AG10803 (cell line): ENCODE measurements around the gene GLI1.

Source experiments
- DNase-seq: peaks from one replicate; pipeline ENCODE4 v3.0.0; 2010; ENCODE audit warnings: low read depth
- H3K4me3 ChIP-seq: 2 replicates; pipeline ENCODE4 v1.5.1; 2011; ENCODE audit warnings: mild to moderate bottlenecking, low read length, control low read depth
- TF ChIP-seq, protein P1 (sequence below): conservative IDR thresholded peaks from 2 replicates; pipeline ENCODE4 v1.5.1; 2011; ENCODE audit warnings: mild to moderate bottlenecking, low read length, control low read depth, inconsistent platforms

GLI1 gene

DNA sequence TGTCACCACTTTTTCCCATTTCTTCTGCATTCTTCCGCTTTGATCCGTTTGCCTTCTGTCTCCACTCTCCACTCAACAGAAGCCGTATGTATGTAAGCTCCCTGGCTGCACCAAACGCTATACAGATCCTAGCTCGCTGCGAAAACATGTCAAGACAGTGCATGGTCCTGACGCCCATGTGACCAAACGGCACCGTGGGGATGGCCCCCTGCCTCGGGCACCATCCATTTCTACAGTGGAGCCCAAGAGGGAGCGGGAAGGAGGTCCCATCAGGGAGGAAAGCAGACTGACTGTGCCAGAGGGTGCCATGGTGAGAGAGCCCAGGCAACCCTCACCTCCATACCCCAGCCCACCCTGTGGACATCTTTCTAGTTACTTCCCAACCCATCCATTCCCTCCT lies 8.3 kb downstream of the GLI1 start:
- no peak for DNase-seq
- TF ChIP-seq, protein P1, sequence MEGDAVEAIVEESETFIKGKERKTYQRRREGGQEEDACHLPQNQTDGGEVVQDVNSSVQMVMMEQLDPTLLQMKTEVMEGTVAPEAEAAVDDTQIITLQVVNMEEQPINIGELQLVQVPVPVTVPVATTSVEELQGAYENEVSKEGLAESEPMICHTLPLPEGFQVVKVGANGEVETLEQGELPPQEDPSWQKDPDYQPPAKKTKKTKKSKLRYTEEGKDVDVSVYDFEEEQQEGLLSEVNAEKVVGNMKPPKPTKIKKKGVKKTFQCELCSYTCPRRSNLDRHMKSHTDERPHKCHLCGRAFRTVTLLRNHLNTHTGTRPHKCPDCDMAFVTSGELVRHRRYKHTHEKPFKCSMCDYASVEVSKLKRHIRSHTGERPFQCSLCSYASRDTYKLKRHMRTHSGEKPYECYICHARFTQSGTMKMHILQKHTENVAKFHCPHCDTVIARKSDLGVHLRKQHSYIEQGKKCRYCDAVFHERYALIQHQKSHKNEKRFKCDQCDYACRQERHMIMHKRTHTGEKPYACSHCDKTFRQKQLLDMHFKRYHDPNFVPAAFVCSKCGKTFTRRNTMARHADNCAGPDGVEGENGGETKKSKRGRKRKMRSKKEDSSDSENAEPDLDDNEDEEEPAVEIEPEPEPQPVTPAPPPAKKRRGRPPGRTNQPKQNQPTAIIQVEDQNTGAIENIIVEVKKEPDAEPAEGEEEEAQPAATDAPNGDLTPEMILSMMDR, result no peak
- H3K4me3 ChIP-seq, result no peak overlapping the region

DNA sequence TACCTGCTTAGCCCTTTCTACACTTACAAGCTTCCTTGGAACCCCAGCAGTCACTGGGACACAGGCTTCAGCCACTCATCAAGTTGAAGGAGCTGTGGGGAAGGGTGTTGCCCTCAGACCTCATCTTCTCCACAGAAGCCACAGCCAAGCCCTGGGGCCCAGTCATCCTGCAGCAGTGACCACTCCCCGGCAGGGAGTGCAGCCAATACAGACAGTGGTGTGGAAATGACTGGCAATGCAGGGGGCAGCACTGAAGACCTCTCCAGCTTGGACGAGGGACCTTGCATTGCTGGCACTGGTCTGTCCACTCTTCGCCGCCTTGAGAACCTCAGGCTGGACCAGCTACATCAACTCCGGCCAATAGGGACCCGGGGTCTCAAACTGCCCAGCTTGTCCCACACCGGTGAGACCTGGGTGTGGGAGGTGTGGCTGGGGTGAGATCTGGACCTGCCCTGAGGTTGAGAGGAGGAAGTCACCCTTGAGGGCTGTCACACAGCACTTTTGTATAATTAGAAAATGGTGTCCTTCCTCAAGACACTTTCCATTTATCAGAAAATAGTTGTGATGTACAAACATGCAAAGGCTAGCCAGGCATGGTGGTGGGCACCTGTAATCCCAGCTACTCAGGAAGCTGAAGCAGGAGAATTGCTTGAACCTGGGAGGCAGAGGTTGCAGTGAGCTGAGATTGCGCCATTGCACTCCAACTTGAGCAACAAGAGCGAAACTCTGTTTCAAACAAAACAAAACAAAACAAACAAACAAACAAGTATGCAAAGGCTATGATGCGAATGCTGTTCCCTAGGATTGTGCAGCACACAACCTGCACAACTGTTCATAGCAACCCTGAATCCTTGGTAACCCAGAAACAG lies 9.9 kb downstream of the GLI1 start:
- TF ChIP-seq, protein P1, result no peak
- H3K4me3 ChIP-seq, result no peak overlapping the region
- DNase-seq, result no peak

DNA sequence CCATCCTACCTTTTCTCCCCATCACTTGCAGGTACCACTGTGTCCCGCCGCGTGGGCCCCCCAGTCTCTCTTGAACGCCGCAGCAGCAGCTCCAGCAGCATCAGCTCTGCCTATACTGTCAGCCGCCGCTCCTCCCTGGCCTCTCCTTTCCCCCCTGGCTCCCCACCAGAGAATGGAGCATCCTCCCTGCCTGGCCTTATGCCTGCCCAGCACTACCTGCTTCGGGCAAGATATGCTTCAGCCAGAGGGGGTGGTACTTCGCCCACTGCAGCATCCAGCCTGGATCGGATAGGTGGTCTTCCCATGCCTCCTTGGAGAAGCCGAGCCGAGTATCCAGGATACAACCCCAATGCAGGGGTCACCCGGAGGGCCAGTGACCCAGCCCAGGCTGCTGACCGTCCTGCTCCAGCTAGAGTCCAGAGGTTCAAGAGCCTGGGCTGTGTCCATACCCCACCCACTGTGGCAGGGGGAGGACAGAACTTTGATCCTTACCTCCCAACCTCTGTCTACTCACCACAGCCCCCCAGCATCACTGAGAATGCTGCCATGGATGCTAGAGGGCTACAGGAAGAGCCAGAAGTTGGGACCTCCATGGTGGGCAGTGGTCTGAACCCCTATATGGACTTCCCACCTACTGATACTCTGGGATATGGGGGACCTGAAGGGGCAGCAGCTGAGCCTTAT lies 10.8 kb downstream of the GLI1 start:
- DNase-seq, result no peak
- no peak overlapping the region for H3K4me3 ChIP-seq
- TF ChIP-seq, protein P1, result no peak

DNA sequence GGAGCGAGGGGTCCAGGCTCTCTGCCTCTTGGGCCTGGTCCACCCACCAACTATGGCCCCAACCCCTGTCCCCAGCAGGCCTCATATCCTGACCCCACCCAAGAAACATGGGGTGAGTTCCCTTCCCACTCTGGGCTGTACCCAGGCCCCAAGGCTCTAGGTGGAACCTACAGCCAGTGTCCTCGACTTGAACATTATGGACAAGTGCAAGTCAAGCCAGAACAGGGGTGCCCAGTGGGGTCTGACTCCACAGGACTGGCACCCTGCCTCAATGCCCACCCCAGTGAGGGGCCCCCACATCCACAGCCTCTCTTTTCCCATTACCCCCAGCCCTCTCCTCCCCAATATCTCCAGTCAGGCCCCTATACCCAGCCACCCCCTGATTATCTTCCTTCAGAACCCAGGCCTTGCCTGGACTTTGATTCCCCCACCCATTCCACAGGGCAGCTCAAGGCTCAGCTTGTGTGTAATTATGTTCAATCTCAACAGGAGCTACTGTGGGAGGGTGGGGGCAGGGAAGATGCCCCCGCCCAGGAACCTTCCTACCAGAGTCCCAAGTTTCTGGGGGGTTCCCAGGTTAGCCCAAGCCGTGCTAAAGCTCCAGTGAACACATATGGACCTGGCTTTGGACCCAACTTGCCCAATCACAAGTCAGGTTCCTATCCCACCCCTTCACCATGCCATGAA lies 11.5 kb downstream of the GLI1 start:
- TF ChIP-seq, protein P1, result no peak
- no peak for DNase-seq
- no peak overlapping the region for H3K4me3 ChIP-seq

DNA sequence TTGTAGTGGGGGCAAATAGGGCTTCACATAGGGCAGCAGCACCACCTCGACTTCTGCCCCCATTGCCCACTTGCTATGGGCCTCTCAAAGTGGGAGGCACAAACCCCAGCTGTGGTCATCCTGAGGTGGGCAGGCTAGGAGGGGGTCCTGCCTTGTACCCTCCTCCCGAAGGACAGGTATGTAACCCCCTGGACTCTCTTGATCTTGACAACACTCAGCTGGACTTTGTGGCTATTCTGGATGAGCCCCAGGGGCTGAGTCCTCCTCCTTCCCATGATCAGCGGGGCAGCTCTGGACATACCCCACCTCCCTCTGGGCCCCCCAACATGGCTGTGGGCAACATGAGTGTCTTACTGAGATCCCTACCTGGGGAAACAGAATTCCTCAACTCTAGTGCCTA lies 12.1 kb downstream of the GLI1 start:
- DNase-seq, result no peak
- H3K4me3 ChIP-seq, result no peak overlapping the region
- TF ChIP-seq, protein P1, result no peak

DNA sequence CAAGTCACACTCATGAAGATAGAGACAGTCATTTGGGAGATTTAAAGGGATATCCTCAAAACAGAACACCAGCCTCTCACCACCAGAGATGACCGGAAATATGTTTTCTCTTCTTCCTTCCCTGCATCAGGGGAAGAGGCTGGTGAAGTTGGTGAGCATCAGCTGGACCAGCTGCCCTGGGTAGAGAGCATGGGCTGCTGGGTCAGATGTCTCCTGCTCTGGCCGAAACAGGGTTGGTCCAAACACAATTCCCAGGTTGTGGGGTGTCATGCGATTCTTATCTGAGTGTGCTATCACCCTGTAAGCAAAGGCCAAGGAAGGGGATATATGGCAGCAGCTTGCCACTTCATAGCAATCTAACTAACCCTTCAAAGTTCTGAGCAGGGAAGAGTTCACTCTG lies 12.8 kb downstream of the GLI1 start:
- DNase-seq, result no peak
- TF ChIP-seq, protein P1, result no peak
- H3K4me3 ChIP-seq, result no peak overlapping the region

DNA sequence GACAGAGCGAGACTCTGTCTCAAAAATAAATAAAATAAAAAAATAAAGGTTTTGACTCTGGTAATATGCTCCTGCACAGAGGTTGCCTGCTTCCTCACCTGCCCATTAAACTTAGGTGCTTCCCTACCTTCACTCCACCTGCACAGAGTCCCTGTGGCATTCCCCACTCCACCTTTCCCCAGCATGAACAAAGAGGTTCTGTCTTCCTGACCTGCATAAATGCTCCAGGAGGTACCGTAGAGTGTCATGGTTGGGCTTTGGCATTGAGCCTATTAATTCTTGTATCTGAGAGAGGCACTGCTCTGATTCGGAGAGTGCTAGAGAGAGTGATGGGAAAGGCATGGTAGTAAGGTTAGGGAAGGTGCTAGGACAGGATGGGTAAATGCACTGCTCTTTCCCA lies 13.8 kb downstream of the GLI1 start:
- no peak overlapping the region for H3K4me3 ChIP-seq
- DNase-seq, result no peak

More for the DNA sequence above, 13.8 kb downstream of the GLI1 start:
- TF ChIP-seq, protein P1, result no peak
